ENCODE measurements around the gene CCDC186.

- TF ChIP-seq, protein P1, sequence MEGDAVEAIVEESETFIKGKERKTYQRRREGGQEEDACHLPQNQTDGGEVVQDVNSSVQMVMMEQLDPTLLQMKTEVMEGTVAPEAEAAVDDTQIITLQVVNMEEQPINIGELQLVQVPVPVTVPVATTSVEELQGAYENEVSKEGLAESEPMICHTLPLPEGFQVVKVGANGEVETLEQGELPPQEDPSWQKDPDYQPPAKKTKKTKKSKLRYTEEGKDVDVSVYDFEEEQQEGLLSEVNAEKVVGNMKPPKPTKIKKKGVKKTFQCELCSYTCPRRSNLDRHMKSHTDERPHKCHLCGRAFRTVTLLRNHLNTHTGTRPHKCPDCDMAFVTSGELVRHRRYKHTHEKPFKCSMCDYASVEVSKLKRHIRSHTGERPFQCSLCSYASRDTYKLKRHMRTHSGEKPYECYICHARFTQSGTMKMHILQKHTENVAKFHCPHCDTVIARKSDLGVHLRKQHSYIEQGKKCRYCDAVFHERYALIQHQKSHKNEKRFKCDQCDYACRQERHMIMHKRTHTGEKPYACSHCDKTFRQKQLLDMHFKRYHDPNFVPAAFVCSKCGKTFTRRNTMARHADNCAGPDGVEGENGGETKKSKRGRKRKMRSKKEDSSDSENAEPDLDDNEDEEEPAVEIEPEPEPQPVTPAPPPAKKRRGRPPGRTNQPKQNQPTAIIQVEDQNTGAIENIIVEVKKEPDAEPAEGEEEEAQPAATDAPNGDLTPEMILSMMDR (IDR thresholded peaks at IDR 0.05), result no peak
- TF ChIP-seq RFX5 (IDR thresholded peaks at IDR 0.05) (no peak), POLR2A (IDR thresholded peaks at IDR 0.05; ENCODE audit: low read length) (no peak), RAD21 (conservative IDR thresholded peaks at IDR 0.05 in 1 of 2, IDR thresholded peaks at IDR 0.05 in 1 of 2) (no peak), CHD2 (IDR thresholded peaks at IDR 0.05; ENCODE audit: low read length, partially characterized antibody) (no peak), USF2 (IDR thresholded peaks at IDR 0.05) (no peak)
Measured at GRCh38 chr10:114135476-114135875, 38.5 kb downstream of the CCDC186 start.
